Stimulated activated CD4-positive, alpha-beta T cell treated with anti-CD3 and anti-CD28 coated beads, Interleukin-15, amount 100 ng/mL, for 1 hour (primary cell): ENCODE data around the gene ARMC5.
A peak's percentile ranks its signal among the peaks of the same experiment; 100 is the strongest.
"Not testable (repeated sequence)": the region's sequence is repeated elsewhere in the genome, so short reads cannot be mapped to it uniquely, and the experiment has no call there.

Experiments used
- DNase-seq, 2 donors: peaks; one replicate each; pipeline ENCODE4 v3.0.0-alpha.2; 2020; ENCODE audit warnings: low read depth in 1 of 2, low spot score in 1 of 2

Gene ARMC5

DNA sequence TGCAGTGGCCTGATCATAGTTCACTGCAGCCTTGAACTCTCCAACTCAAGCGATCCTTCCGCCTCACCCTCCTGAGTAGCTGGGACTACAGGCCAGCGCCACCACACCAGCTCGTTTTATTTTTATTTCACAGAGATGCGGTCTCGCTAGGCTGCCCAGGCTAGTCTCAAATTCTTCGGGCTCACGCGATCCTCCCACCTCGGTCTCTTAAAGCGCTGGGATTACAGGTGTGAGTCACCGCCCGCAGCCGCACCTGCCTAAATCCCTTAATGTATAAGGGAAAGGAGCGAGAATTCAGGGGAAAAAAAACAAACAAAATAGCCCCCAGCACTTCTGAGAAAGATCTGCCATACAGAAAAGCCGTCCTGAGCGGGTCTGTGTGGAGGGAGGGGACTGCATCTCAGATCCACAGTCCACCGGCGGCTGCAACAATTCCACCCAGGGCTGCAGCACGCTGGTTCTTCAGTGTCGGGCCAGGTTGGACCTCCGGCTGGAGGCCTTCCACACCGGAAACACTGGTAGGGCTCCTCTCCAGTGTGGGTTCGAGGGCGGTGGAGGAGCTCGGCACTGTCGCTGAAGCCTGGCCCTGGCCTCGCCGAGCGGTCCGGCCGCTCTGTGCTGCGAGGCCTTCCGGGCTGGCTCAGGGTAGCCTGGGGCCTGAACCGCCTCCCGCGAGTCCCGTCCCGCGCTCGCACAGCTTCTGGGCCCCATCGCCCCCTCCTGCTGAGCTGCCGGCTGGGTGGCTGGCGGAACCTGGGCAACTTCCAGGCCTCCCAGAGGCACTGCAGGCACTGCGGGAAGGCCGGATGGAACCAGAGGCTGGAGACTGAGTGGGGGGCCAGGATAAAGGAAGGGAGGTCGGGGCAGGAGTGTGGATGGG lies 23.7 kb upstream of the ARMC5 start:
- DNase-seq = no peak

- no peak for DNase-seq
These were observed 22.9 kb upstream of the ARMC5 start for GRCh38 chr16:31436221-31437045.

DNA sequence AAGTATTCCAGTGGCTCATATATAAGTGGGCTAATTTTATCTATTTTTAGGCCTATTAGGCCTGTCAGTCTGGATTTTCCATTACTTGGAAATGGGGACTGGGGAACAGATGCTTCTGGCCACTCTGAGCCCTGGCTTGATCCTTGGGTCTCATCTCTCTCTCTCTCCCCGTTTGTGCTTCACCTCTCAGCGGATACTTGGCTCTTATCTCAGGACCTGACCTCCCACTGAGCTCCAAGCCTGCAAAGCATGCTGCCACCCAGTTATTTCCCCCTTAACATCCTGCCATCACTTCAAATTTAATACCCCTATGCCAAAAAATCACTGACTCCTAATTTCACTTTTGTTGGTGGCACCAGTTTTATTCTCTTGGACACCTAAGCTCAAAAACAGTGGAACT lies 20.9 kb upstream of the ARMC5 start:
- no peak for DNase-seq

DNA sequence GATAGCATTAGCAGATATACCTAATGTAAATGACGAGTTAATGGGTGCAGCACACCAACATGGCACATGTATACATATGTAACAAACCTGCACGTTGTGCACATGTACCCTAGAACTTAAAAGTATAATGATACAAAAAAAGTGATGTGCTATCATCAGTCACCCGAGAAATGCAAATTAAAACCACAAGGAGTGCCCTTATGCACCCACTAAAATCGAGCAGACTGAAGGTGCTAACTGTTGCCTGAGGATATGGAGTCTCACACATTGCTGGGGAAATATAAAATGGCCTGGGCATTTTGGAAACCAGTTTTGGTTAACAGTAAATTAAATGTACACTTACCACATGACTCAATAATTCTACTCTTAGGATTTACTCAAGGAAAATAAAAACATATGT lies 20.3 kb upstream of the ARMC5 start:
- not testable (repeated sequence) for DNase-seq

- no peak for DNase-seq
These were observed 19.8 kb upstream of the ARMC5 start for GRCh38 chr16:31439519-31439918.

GRCh38 chr16:31440516-31441184 lies 18.7 kb upstream of the ARMC5 start:
- no peak for DNase-seq

GRCh38 chr16:31441956-31442355 lies 17.3 kb upstream of the ARMC5 start:
- no peak for DNase-seq

GRCh38 chr16:31445931-31446330 lies 13.4 kb upstream of the ARMC5 start:
- not testable (repeated sequence) for DNase-seq

GRCh38 chr16:31451201-31451600 lies 8.1 kb upstream of the ARMC5 start:
- no peak for DNase-seq

GRCh38 chr16:31451681-31452351 lies 7.5 kb upstream of the ARMC5 start:
- DNase-seq = no peak

- DNase-seq = no peak
These were observed 6.6 kb upstream of the ARMC5 start for GRCh38 chr16:31452631-31453106.

GRCh38 chr16:31453255-31454204 lies 5.8 kb upstream of the ARMC5 start:
- DNase-seq = no peak

- DNase-seq = no peak
These were observed 3.5 kb upstream of the ARMC5 start for GRCh38 chr16:31455601-31456314.

- no peak for DNase-seq
These were observed 2.3 kb upstream of the ARMC5 start for GRCh38 chr16:31456988-31457360.

DNA sequence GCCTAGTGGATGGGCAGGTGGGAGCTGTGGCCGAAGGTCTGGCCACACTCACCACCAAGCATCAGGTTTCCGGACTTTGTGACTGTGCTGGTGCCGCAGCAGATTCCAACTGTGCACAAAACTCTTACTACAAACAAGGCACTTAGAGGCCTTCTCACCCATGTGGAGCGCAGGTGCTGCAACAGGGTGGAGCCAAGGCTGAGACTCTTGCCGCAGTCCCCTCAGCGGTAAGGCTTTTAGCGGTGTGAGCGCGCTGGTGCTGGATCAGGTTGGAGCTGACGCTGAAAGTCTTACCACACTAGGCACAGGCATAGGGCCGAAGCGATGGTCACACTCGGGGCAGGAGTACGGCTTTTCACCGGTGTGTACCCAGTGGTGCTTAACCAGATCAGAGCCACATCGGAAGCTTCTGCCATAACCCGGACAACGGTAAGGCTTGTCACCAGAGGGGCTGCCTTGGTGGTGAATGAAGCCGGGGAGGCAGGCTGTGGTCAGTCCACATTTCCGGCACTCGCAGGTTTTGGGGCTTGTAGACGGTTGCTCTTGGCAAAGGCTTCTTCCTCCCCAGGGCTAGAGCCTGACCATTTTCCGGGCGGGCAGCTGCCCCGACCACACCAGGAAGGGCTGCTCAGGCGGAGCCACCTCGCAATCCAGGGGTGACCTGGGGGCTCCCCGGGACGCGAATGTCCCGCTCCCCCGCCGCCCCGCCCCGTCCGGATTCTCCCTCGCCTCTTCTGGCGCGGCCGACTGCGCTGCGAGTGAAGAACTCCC lies 1.0 kb upstream of the ARMC5 start:
- DNase-seq = peak; percentile 28 to 29

DNA sequence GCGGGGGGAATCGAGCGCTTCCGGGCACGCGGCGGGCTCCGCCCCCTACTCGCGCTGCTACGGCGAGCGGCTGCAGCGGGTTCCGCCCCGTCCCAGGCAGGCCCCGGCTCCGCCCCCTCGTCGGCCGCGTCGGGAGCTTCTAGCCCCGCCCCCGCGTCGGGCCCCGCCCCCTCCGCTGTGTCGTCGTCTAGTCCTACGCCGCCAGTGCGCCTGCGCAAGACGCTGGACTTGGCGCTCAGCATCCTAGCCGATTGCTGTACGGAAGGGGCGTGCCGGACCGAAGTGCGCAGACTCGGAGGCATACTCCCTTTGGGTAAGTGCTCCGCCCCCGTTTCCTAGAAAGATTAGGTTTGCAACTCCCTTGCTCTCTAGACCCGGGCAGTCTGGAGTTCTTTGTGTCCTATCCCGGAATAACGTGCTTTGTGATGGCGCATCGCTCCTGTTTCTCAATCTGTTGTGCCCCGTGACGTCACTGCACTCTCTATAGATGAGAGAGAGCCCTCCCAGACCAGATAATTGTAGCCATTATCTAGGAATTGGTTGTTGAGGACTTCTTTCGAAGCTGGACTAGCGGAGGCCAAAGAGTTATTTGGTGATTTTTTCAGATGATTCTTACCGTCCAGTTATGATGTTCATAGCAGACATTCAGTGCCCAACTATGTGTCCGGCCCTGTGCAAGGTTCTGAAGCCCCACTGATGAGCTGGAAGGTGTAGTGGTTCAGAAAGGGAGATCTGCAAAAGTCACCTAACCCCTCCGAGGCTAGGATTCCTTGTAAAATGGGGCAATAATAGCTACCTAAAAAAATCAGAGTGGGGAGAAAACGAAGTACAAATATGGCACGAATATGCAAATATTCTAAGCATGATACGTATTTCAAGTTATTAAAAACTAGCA lies 633 bp downstream of the ARMC5 start:
- DNase-seq = peak; percentile 100

DNA sequence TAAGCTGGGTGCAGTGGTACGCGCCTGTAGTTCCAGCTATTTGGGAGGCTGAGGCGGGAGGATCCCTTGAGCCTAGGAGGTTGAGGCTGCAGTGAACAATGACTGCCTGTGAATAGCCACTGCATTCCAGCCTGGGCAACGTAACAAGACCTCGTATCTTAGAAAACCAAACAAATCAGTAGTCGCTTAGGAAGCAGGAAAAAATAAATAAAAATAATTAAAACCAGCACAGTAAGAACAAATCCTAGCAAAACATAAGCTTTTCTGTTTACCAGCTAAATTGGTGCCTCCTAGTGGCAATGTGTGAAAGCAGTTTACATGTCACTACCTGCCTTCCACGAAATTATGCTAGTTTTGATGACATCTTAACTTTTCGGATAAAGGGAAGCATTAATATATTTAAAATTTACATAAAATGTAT lies 1.3 kb downstream of the ARMC5 start:
- no peak for DNase-seq
